ENCODE measurements around the gene SHISA7.

DNA sequence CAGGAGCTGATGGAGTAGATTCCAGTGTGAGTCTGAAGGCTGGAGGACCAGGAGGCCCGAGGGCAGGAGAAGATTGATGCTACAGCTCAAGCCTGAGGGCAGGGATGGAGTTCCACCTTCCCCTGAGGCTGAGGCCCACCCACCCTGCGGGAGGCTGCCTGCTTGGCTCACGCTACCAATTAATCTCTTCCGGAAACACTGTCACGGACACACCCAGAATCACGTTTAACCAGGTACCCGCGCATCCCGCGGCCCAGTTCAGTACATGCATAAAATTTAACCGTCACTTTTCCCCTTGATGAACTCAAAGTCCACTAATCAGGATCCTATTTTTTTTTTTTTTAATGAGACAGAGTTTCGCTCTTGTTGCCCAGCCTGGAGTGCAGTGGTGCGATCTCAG lies 28.2 kb upstream of the SHISA7 start:
- TF ChIP-seq, protein P1, sequence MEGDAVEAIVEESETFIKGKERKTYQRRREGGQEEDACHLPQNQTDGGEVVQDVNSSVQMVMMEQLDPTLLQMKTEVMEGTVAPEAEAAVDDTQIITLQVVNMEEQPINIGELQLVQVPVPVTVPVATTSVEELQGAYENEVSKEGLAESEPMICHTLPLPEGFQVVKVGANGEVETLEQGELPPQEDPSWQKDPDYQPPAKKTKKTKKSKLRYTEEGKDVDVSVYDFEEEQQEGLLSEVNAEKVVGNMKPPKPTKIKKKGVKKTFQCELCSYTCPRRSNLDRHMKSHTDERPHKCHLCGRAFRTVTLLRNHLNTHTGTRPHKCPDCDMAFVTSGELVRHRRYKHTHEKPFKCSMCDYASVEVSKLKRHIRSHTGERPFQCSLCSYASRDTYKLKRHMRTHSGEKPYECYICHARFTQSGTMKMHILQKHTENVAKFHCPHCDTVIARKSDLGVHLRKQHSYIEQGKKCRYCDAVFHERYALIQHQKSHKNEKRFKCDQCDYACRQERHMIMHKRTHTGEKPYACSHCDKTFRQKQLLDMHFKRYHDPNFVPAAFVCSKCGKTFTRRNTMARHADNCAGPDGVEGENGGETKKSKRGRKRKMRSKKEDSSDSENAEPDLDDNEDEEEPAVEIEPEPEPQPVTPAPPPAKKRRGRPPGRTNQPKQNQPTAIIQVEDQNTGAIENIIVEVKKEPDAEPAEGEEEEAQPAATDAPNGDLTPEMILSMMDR (IDR thresholded peaks at IDR 0.05): no peak
- TF ChIP-seq POLR2AphosphoS5 (IDR thresholded peaks at IDR 0.05) (no peak), POLR2A (IDR thresholded peaks at IDR 0.05; ENCODE audit: low read depth) (no peak), EP300 (IDR thresholded peaks at IDR 0.05) (no peak)

Data from esophagus muscularis mucosa (tissue), 4 donors.